CD4-positive, alpha-beta T cell (primary cell): Measurements from ENCODE around the gene LPCAT1. TPM values are rescaled to one million over a fixed set of nuclear protein-coding genes. Genes with fewer than 3 reads are reported as not detected.

Source experiments
- ATAC-seq: fragments of 200-7000 bp; cut with Tn5 transposase; one replicate; pipeline ENCODE4 v1.10.0; 2022; ENCODE audit warnings: mild to moderate bottlenecking; ENCODE audit not compliant: poor library complexity
- CTCF ChIA-PET: fragments of 350-600 bp; sonication (Branson Sonifier 250); formaldehyde crosslinking; loops from one replicate; lab custom pipeline; 2021; ENCODE audit warnings: antibody characterized with exemption, inconsistent platforms; lab: Charles Lee
- POLR2A ChIA-PET: fragments of 350-600 bp; sonication (Branson Sonifier 250); formaldehyde crosslinking; loops from one replicate; lab custom pipeline; 2021; ENCODE audit warnings: antibody characterized with exemption, inconsistent platforms; lab: Charles Lee
- DNase-seq, 14 experiments: peaks; one replicate each; pipeline ENCODE4 v3.0.0-alpha.2; 2013 to 2020; ENCODE audit warnings: mixed read lengths in 2 of 14
- H3K27ac ChIP-seq, 2 donors: one replicate each; pipeline versions ENCODE4 v1.5.1 to v1.7.0; 2013; ENCODE audit warnings: low read length in 2 of 2, low read depth in 1 of 2, mild to moderate bottlenecking in 1 of 2
- H3K27me3 ChIP-seq, 2 experiments: 1 replicate in 1 of 2; 2 replicates in 1 of 2; pipeline versions ENCODE4 v1.6.1 to v1.7.0; 2013; ENCODE audit warnings: low read length in 2 of 2, control low read depth in 1 of 2, mild to moderate bottlenecking in 1 of 2, moderate library complexity in 1 of 2; ENCODE audit not compliant: insufficient read depth in 2 of 2, control insufficient read depth in 1 of 2
- H3K36me3 ChIP-seq: one replicate; pipeline ENCODE4 v1.6.1; 2013; ENCODE audit warnings: low read length, control low read depth; ENCODE audit not compliant: insufficient read depth
- H3K4me1 ChIP-seq: one replicate; pipeline ENCODE4 v1.6.1; 2013; ENCODE audit warnings: low read length, control low read depth; ENCODE audit not compliant: insufficient read depth
- H3K4me3 ChIP-seq: one replicate; pipeline ENCODE4 v1.5.1; 2013; ENCODE audit warnings: mild to moderate bottlenecking, low read length, moderate library complexity
- H3K9me3 ChIP-seq, 2 experiments: 1 replicate in 1 of 2; 2 replicates in 1 of 2; pipeline versions ENCODE4 v1.6.1 to v1.7.0; 2013; ENCODE audit warnings: low read length in 2 of 2, mild to moderate bottlenecking in 2 of 2, control low read depth in 1 of 2, moderate library complexity in 1 of 2; ENCODE audit not compliant: control insufficient read depth in 1 of 2, insufficient read depth in 1 of 2
- H3K27ac Mint-ChIP-seq: one replicate; pipeline ENCODE4 v1.8.0; 2020; ENCODE audit warnings: mixed read lengths
- H3K27me3 Mint-ChIP-seq: one replicate; pipeline ENCODE4 v1.8.0; 2021; ENCODE audit warnings: mixed read lengths
- H3K36me3 Mint-ChIP-seq: one replicate; pipeline ENCODE4 v1.8.0; 2021; ENCODE audit warnings: low read depth, mixed read lengths
- H3K4me1 Mint-ChIP-seq: one replicate; pipeline ENCODE4 v1.8.0; 2021; ENCODE audit warnings: low read depth, mixed read lengths
- H3K4me3 Mint-ChIP-seq: one replicate; pipeline ENCODE4 v1.8.0; 2020; ENCODE audit warnings: mild to moderate bottlenecking, mixed read lengths
- H3K9me3 Mint-ChIP-seq: one replicate; pipeline ENCODE4 v1.8.0; 2020; ENCODE audit warnings: mixed read lengths
- CTCF ChIP-seq: fragments of 200-600 bp; IDR thresholded peaks from one replicate; pipeline ENCODE4 v1.8.0; 2022; ENCODE audit warnings: antibody characterized with exemption, mild to moderate bottlenecking
- intact Hi-C, 2 experiments: fragments of 100-400 bp; cut with DNase I in 1 of 2; cut with micrococcal nuclease in 1 of 2; formaldehyde crosslinking; loops; one replicate each; pipeline versions ENCODE4 v1.15.1 to v1.9.0; 2023 to 2025; cut with DNase I, micrococcal nuclease
- total RNA-seq, 174 experiments: library from RNA in 2 of 174; stranded (reverse) in 2 of 174; gene quantifications; one replicate each; pipeline ENCODE4 v1.2.3 and lab custom pipeline; 2021 to 2026

Gene LPCAT1
- total RNA-seq, 2 experiments from 2014 or later: 20.4 to 21.2 TPM

GRCh38 chr5:1416856-1417469 is 106.8 kb downstream of the LPCAT1 start:
- Mint-ChIP-seq H3K9me3 (no peaks in the 10 kb centered on the region), H3K36me3 (no peaks in the 10 kb centered on the region), H3K4me1 (no peaks in the 10 kb centered on the region), H3K27me3 (peaks cover 3% of the 10 kb centered on the region), H3K4me3 (no peak overlapping the region), H3K27ac (no peak overlapping the region)
- Histone ChIP-seq H3K27me3 (peaks cover 3 to 4% of the 10 kb centered on the region in 2 experiments), H3K36me3 (no peaks in the 10 kb centered on the region), H3K9me3 (peaks cover 0 to 12% of the 10 kb centered on the region in 2 experiments), H3K4me1 (no peaks in the 10 kb centered on the region), H3K27ac (no peak overlapping the region), H3K4me3 (no peak overlapping the region)
- ChIA-PET CTCF (no interaction called here), POLR2A (no interaction called here)
- intact Hi-C loops: loop anchor here in 1 of 2 experiments (10.0 kb wide), 1 partner anchor 222 kb away; no protein-coding TSS in a partner anchor
- no peak for ATAC-seq
- TF ChIP-seq CTCF: no peak
- no peak for DNase-seq

GRCh38 chr5:1415626-1416360 is 108.0 kb downstream of the LPCAT1 start:
- no peak for ATAC-seq
- TF ChIP-seq CTCF: no peak
- H3K4me1 Mint-ChIP-seq: no peaks in the 10 kb centered on the region
- no peak overlapping the region for H3K27ac Mint-ChIP-seq
- Histone ChIP-seq H3K4me3 (no peak overlapping the region), H3K36me3 (no peaks in the 10 kb centered on the region), H3K27me3 (peaks cover 3 to 5% of the 10 kb centered on the region in 2 experiments), H3K9me3 (peaks cover 0 to 11% of the 10 kb centered on the region in 2 experiments), H3K27ac (no peak overlapping the region), H3K4me1 (no peaks in the 10 kb centered on the region)
- H3K4me3 Mint-ChIP-seq: no peak overlapping the region
- DNase-seq: no peak
- H3K36me3 Mint-ChIP-seq: no peaks in the 10 kb centered on the region
- ChIA-PET POLR2A (no interaction called here), CTCF (no interaction called here)
- H3K9me3 Mint-ChIP-seq: no peaks in the 10 kb centered on the region
- intact Hi-C loops: loop anchor here in 1 of 2 experiments (10.0 kb wide), 1 partner anchor 221 kb away; no protein-coding TSS in a partner anchor
- peaks cover 8% of the 10 kb centered on the region for H3K27me3 Mint-ChIP-seq

GRCh38 chr5:1415059-1415425 is 108.7 kb downstream of the LPCAT1 start:
- Histone ChIP-seq H3K4me1 (no peaks in the 10 kb centered on the region), H3K4me3 (no peak overlapping the region), H3K27me3 (peaks cover 3 to 5% of the 10 kb centered on the region in 2 experiments), H3K9me3 (peaks cover 0 to 13% of the 10 kb centered on the region in 2 experiments), H3K36me3 (no peaks in the 10 kb centered on the region), H3K27ac (no peak overlapping the region)
- Mint-ChIP-seq H3K4me1 (no peaks in the 10 kb centered on the region), H3K27me3 (peaks cover 12% of the 10 kb centered on the region), H3K4me3 (no peak overlapping the region), H3K27ac (no peak overlapping the region), H3K9me3 (no peaks in the 10 kb centered on the region), H3K36me3 (no peaks in the 10 kb centered on the region)
- intact Hi-C loops: loop anchor here in 1 of 2 experiments (10.0 kb wide), 1 partner anchor 220 kb away; no protein-coding TSS in a partner anchor
- ChIA-PET POLR2A (no interaction called here), CTCF (no interaction called here)
- no peak for DNase-seq
- TF ChIP-seq CTCF: no peak
- no peak for ATAC-seq
